Duodenal mucosa (tissue), 2 donors: ENCODE data around the gene ZFYVE28.
"Not testable (repeated sequence)": the region's sequence is repeated elsewhere in the genome, so short reads cannot be mapped to it uniquely, and the experiment has no call there.

Source experiments
- H3K27ac ChIP-seq: one replicate; pipeline ENCODE4 v1.7.0; 2013; ENCODE audit warnings: low read depth, low read length
- H3K27me3 ChIP-seq, 2 donors: one replicate each; pipeline ENCODE4 v1.7.0; 2013; ENCODE audit warnings: low read length in 2 of 2, control low read depth in 1 of 2; ENCODE audit not compliant: insufficient read depth in 2 of 2, control insufficient read depth in 1 of 2
- H3K36me3 ChIP-seq, 2 donors: one replicate each; pipeline ENCODE4 v1.7.0; 2013; ENCODE audit warnings: low read length in 2 of 2, control low read depth in 1 of 2; ENCODE audit not compliant: insufficient read depth in 2 of 2, control insufficient read depth in 1 of 2
- H3K4me1 ChIP-seq, 2 donors: one replicate each; pipeline ENCODE4 v1.7.0; 2013; ENCODE audit warnings: low read length in 2 of 2, control low read depth in 1 of 2; ENCODE audit not compliant: insufficient read depth in 2 of 2, control insufficient read depth in 1 of 2
- H3K4me3 ChIP-seq, 2 donors: one replicate each; pipeline ENCODE4 v1.7.0; 2013; ENCODE audit warnings: low read length in 2 of 2, low read depth in 1 of 2
- H3K9ac ChIP-seq, 2 donors: one replicate each; pipeline ENCODE4 v1.7.0; 2013; ENCODE audit warnings: low read length in 2 of 2, low read depth in 1 of 2
- H3K9me3 ChIP-seq, 2 donors: one replicate each; pipeline ENCODE4 v1.7.0; 2013; ENCODE audit warnings: low read length in 2 of 2, control low read depth in 1 of 2; ENCODE audit not compliant: control insufficient read depth in 1 of 2

The ZFYVE28 gene

DNA sequence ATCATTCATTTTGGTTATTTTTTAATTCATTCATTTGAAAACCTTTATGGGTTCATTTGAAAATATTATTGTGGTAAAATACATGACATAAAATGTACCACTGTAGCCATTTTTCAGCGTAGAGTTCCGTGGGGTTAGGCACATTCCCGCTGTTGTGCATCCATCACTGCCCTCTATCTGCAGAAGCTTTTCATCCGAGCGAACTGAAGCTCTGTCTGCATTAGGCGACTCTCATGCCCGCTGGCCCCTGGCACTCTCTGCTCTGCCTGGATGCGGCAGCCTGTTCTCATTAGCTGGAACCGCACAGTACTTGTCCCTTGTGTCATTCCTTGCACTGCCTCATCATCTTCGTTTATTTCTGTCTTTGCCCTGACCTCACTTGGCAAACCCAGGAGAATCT lies 17.9 kb upstream of the ZFYVE28 start:
- Histone ChIP-seq H3K36me3 (no peaks in the 10 kb centered on the region), H3K9ac (no peak overlapping the region), H3K27ac (no peak overlapping the region), H3K27me3 (peaks cover 0 to 5% of the 10 kb centered on the region in 2 donors), H3K4me3 (no peak overlapping the region), H3K4me1 (no peaks in the 10 kb centered on the region), H3K9me3 (peaks cover 0 to 3% of the 10 kb centered on the region in 2 donors)

DNA sequence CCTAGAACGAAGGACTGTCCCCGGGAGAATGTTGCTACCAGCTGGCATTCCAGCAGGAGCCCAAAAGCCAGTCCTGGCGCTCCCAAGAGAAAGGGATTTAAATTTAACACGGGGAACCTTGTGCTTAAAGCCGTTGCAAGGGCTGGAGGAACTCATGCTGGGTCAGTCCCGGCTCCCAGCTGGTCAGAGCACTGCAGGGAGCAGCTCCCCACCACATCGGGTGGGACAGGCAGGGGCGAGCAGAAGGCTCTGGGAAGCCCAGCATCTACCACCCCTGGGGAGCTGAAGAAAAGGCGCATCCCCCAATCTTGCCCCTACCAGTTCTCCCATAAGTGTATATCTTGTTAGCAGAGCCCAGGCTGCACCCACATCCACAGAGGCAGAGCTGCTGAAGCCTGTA lies 16.0 kb upstream of the ZFYVE28 start:
- Histone ChIP-seq H3K4me3 (no peak overlapping the region), H3K36me3 (no peaks in the 10 kb centered on the region), H3K9ac (no peak overlapping the region), H3K4me1 (no peaks in the 10 kb centered on the region), H3K27ac (no peak overlapping the region), H3K9me3 (peaks cover 0 to 3% of the 10 kb centered on the region in 2 donors), H3K27me3 (peaks cover 0 to 5% of the 10 kb centered on the region in 2 donors)

DNA sequence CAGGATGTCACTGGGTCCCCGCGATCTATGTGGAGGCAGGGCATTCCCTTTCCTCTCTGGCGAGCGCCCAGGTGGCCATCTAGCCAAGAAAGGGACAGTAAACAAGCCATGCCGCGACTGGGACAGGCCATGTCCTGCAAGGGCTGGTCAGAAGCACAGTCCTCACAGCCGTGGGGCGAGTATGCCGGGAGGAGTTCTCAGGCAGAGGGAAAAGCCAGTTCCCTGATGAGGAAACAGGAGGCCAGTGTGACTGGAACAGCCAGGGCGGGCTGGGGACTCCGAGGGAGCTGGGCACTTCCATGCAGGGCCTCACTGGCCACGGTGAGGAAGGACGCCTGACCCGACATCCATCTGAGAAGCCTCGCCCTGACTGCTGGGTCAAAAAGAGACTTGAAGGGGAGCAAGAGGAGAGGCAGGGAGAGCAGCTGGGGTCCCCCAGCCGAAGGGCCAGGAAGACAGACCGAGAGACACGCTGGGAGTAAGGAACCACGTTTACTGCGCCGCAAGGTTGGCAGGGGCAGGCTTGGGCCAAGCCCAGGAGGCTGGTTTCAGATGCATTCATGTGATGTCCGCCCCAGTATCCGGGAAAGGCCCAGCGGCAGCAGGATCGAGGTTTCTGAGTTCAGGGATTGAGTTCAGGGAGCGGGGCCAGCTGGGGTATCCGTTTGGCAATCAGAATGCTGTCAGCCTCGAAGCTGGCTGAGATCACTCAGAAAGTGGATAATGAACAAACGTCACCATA lies 15.3 kb upstream of the ZFYVE28 start:
- Histone ChIP-seq H3K4me3 (no peak overlapping the region), H3K27ac (no peak overlapping the region)

DNA sequence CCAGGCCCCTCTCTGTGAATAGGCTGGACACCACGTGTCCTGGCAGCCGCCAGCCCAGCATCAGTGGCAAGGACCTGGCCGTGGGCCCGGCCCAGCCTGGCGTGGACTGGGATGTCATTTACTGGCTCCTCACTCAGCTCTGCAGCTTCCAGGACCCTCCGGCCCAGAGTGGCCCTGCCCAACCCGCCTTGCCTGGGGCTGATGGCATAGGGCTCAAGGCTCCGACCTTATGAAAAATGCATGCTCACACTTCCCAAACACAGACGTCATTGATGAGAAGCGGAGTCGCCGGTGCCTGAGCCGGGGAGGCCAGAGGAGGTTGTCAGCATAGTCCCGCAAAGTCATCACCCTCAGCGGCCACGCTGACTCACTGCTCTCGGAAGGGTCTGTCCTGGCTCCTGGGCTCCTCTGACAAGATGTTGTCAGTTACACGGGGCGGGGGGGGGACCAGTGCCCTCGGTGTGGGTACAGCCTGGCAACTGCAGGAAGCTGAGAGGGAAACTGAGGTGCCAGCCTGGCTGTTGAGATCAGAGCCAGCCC lies 14.6 kb upstream of the ZFYVE28 start:
- Histone ChIP-seq H3K9ac (no peak overlapping the region), H3K4me1 (no peaks in the 10 kb centered on the region), H3K9me3 (peaks cover 0 to 3% of the 10 kb centered on the region in 2 donors), H3K27me3 (peaks cover 0 to 5% of the 10 kb centered on the region in 2 donors), H3K36me3 (no peaks in the 10 kb centered on the region), H3K27ac (no peak overlapping the region), H3K4me3 (no peak overlapping the region)

More for the DNA sequence above, 15.3 kb upstream of the ZFYVE28 start:
- H3K9me3 ChIP-seq: peaks cover 0 to 3% of the 10 kb centered on the region in 2 donors
- H3K9ac ChIP-seq: no peak overlapping the region
- H3K27me3 ChIP-seq: peaks cover 0 to 5% of the 10 kb centered on the region in 2 donors
- H3K36me3 ChIP-seq: no peaks in the 10 kb centered on the region
- no peaks in the 10 kb centered on the region for H3K4me1 ChIP-seq

DNA sequence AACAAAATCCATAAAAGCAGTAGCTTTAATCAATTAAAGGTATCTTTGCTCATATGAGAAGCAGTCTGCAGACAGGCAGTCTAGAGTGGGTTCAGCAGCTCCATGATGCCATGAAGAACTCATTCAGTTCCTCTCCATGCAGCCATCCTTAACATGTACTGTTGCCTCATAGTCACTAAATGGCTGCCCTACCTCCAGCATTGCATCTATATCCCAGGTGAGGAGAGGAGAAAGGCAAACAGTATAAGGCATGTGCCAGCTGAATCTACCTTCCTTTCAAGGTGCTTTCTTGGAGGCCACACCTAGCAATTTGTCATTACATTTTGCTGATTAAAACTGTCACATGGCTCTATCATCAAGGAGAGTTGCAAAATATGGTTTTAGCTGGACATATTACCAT lies 13.6 kb upstream of the ZFYVE28 start:
- H3K4me1 ChIP-seq: no peaks in the 10 kb centered on the region
- H3K9me3 ChIP-seq: peaks cover 0 to 3% of the 10 kb centered on the region in 2 donors
- no peak overlapping the region for H3K4me3 ChIP-seq
- no peak overlapping the region for H3K27ac ChIP-seq
- no peaks in the 10 kb centered on the region for H3K36me3 ChIP-seq
- H3K9ac ChIP-seq: no peak overlapping the region
- peaks cover 0 to 5% of the 10 kb centered on the region in 2 donors for H3K27me3 ChIP-seq

DNA sequence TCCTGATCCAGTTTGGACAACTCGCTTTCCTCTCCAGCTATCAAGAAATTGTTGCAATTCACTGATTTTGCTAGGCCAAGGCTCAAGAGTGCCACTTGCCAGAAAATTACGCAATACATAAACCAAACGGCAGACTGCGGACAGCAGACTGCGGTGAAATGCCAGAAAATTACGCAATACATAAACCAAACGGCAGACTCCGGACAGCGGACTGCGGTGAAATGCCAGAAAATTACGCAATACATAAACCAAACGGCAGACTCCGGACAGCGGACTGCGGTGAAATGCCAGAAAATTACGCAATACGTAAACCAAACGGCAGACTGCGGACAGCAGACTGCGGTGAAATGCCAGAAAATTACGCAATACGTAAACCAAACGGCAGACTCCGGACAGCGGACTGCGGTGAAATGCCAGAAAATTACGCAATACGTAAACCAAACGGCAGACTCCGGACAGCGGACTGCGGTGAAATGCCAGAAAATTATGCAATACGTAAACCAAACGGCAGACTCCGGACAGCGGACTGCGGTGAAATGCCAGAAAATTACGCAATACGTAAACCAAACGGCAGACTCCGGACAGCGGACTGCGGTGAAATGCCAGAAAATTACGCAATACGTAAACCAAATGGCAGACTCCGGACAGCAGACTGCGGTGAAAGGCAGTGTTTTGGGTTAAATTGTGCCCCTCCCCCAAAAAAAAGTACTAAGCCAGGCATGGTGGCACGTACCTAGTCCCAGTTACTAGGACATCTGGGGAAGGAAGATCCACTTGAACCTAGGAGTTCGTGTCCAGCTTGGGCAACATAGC lies 11.7 kb upstream of the ZFYVE28 start:
- H3K27me3 ChIP-seq, H3K36me3 ChIP-seq, H3K9me3 ChIP-seq, H3K27ac ChIP-seq, H3K4me1 ChIP-seq, H3K4me3 ChIP-seq, H3K9ac ChIP-seq: not testable (repeated sequence)

DNA sequence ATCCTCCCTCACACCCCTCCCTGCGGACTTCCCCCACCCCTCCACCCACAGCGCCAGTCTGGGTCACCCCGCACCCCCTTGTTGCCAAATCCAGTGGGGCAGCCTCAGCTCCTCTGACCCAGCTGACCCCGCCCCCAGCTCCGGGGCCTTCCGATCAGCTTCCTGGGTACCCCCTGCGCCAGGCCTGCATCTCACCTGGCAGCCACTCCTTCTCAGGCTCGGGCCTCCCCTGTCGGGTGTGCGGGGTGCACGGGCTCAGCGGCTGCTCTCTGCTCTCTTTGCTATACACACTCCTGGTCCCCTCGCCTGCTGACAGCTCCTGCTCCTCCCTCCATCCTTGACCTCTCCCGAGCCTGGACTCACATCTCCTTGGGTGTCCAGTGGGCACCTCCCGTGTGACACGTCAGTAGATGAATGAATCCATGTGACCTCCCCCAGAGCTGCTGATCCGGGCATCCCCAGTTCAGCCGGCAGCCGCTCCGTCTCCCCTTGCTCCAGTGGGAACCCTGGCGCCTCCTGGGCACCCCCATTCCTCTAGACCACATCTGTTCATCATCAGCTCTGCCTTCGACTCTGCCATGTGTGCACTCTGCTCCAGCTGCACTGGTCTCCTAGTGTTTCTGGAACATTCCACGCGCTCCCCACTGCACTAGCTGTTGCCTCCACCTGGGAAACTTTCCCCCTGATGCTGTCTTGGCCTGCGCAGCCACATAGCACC lies 10.2 kb upstream of the ZFYVE28 start:
- Histone ChIP-seq H3K9ac (no peak overlapping the region), H3K36me3 (no peaks in the 10 kb centered on the region), H3K9me3 (peaks cover 0 to 3% of the 10 kb centered on the region in 2 donors), H3K4me1 (no peaks in the 10 kb centered on the region), H3K4me3 (no peak overlapping the region), H3K27ac (no peak overlapping the region), H3K27me3 (no peaks in the 10 kb centered on the region)

DNA sequence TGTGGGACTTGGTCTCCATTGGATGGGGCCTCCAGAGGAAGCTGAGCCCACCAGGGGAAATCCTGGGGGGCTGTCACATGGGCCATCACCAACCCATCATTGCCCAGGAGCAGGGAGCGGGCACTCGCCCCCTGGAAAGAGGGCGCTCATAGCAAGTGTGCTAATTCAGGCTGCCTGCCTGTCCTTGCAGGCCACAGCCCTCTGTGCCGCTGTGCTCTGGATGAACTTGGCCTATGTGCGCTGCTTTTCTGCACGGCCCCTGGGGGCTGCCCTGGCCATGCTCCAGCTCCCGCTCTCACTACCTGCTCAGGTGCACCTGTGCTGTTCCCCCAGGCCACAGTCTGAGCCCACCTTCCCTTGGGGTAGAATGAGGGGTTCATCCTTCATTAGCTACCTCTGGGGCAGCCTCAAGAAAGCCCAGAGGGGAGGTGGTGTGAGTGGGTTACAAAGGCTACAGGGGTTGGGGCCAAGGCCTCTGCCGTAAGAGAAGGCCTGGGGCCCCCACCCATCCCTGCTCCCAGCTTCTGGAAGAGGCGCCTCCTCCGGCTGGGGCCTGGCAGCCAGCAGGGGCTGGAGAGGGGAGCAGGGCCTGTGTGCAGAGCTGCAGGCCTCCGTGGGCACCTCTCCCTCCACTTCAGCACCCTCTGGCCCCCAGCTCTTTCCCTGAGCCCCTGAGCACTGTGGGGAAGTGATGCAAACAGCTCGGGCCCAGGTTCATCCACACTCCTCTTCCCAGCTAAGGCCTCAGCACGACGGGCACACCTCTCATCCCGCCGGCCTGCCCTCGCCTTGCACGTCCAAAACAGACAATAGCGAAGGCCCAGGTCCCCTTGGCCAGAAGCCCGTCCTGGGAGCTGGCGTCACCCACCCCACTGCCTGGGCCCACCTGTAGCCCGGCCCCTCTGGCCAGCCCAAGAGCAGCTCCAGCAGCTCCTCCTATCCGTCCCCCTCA lies 9.2 kb upstream of the ZFYVE28 start:
- Histone ChIP-seq H3K9me3 (peaks cover 0 to 3% of the 10 kb centered on the region in 2 donors), H3K4me1 (no peaks in the 10 kb centered on the region), H3K4me3 (no peak overlapping the region), H3K27ac (no peak overlapping the region), H3K36me3 (no peaks in the 10 kb centered on the region), H3K27me3 (peaks cover 0 to 3% of the 10 kb centered on the region in 2 donors), H3K9ac (no peak overlapping the region)

DNA sequence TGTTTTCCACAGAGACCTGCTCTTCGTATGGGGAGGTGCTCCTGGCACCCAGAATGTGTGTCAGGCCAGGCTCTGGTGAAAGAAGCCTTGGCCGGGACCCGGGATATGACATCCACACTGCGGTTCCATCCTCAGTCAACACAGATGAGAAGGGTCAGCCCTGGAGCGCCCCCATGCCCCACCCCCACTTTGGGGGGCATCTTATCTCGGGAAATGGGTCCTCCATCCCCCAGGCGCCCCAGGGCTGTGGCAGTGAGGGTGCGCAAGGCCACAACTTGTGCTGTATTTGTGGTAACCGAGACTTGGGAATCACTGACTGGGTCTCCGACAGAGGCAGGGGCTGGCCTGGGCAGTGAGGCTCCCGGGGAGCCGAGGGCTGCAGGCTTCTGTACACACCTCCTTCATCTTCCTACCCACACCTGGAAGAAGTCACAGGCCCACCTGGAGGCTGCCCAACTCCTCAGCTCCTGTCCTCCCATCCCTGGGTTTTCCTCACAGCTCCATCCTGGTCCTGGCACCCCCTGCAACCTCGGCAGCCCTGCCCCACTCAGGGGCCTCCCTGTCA lies 8.3 kb upstream of the ZFYVE28 start:
- H3K27me3 ChIP-seq: peaks cover 0 to 12% of the 10 kb centered on the region in 2 donors
- no peaks in the 10 kb centered on the region for H3K4me1 ChIP-seq
- no peak overlapping the region for H3K9ac ChIP-seq
- H3K9me3 ChIP-seq: peaks cover 0 to under 1% of the 10 kb centered on the region in 2 donors
- H3K27ac ChIP-seq: no peak overlapping the region
- H3K4me3 ChIP-seq: no peak overlapping the region
- no peaks in the 10 kb centered on the region for H3K36me3 ChIP-seq
